HL-60 (cell line): ENCODE measurements around the gene ARHGAP21.

Experiments used
- POLR2AphosphoS5 ChIP-seq: IDR thresholded peaks from 2 replicates; pipeline ENCODE4 v1.6.1; 2012; ENCODE audit warnings: low read depth
- SPI1 ChIP-seq: IDR thresholded peaks from 2 replicates; pipeline ENCODE4 v1.6.1; 2012; ENCODE audit warnings: low read depth, mild to moderate bottlenecking, borderline replicate concordance
- TF ChIP-seq, protein P1 (sequence below): IDR thresholded peaks from one replicate; pipeline ENCODE4 v1.5.1; 2011; ENCODE audit warnings: low read length, control low read depth, inconsistent platforms; ENCODE audit not compliant: insufficient read depth
- TF ChIP-seq, protein P2 (sequence below): IDR thresholded peaks from 2 replicates; pipeline ENCODE4 v1.6.1; 2012; ENCODE audit warnings: low read depth; ENCODE audit not compliant: insufficient replicate concordance

DNA sequence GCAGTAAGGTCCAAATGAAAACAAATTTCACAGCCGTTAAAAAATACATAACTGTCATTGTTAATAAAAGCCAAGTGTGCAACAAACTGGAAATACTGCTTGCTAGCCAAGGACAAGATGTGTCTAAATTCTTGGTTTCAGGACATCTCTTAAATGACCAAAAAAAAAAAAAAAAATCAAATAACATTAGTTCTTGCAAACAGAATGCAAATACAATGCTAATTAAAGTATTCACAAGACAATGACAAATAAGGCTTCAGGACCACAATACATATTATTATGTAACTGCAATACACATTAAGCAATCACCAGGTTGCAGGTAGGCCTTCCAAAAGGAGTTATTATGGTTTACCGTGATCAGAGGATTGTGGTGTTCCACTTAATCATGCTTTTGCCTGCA is 3.6 kb downstream of the ARHGAP21 start:
- TF ChIP-seq, protein P1, sequence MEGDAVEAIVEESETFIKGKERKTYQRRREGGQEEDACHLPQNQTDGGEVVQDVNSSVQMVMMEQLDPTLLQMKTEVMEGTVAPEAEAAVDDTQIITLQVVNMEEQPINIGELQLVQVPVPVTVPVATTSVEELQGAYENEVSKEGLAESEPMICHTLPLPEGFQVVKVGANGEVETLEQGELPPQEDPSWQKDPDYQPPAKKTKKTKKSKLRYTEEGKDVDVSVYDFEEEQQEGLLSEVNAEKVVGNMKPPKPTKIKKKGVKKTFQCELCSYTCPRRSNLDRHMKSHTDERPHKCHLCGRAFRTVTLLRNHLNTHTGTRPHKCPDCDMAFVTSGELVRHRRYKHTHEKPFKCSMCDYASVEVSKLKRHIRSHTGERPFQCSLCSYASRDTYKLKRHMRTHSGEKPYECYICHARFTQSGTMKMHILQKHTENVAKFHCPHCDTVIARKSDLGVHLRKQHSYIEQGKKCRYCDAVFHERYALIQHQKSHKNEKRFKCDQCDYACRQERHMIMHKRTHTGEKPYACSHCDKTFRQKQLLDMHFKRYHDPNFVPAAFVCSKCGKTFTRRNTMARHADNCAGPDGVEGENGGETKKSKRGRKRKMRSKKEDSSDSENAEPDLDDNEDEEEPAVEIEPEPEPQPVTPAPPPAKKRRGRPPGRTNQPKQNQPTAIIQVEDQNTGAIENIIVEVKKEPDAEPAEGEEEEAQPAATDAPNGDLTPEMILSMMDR = no peak
- TF ChIP-seq, protein P2, sequence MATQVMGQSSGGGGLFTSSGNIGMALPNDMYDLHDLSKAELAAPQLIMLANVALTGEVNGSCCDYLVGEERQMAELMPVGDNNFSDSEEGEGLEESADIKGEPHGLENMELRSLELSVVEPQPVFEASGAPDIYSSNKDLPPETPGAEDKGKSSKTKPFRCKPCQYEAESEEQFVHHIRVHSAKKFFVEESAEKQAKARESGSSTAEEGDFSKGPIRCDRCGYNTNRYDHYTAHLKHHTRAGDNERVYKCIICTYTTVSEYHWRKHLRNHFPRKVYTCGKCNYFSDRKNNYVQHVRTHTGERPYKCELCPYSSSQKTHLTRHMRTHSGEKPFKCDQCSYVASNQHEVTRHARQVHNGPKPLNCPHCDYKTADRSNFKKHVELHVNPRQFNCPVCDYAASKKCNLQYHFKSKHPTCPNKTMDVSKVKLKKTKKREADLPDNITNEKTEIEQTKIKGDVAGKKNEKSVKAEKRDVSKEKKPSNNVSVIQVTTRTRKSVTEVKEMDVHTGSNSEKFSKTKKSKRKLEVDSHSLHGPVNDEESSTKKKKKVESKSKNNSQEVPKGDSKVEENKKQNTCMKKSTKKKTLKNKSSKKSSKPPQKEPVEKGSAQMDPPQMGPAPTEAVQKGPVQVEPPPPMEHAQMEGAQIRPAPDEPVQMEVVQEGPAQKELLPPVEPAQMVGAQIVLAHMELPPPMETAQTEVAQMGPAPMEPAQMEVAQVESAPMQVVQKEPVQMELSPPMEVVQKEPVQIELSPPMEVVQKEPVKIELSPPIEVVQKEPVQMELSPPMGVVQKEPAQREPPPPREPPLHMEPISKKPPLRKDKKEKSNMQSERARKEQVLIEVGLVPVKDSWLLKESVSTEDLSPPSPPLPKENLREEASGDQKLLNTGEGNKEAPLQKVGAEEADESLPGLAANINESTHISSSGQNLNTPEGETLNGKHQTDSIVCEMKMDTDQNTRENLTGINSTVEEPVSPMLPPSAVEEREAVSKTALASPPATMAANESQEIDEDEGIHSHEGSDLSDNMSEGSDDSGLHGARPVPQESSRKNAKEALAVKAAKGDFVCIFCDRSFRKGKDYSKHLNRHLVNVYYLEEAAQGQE = no peak
- no peak for TF ChIP-seq POLR2AphosphoS5
- no peak for TF ChIP-seq SPI1
